D721Med (cell line): ENCODE data around the gene DBI.

Experiments used
- DNase-seq: peaks from one replicate; pipeline ENCODE4 v3.0.0; 2011; ENCODE audit warnings: low spot score; ENCODE audit not compliant: insufficient read length
- FAIRE-seq: peaks from 2 replicates; lab custom pipeline; 2011; peaks lifted over from hg19 to GRCh38; lab: Jason Lieb, UNC
- CTCF ChIP-seq: IDR thresholded peaks from 2 replicates; pipeline ENCODE4 v1.5.1; 2012; ENCODE audit warnings: mild to moderate bottlenecking, control low read depth; ENCODE audit not compliant: insufficient read depth; ENCODE audit errors: missing control alignments

The DBI gene

DNA sequence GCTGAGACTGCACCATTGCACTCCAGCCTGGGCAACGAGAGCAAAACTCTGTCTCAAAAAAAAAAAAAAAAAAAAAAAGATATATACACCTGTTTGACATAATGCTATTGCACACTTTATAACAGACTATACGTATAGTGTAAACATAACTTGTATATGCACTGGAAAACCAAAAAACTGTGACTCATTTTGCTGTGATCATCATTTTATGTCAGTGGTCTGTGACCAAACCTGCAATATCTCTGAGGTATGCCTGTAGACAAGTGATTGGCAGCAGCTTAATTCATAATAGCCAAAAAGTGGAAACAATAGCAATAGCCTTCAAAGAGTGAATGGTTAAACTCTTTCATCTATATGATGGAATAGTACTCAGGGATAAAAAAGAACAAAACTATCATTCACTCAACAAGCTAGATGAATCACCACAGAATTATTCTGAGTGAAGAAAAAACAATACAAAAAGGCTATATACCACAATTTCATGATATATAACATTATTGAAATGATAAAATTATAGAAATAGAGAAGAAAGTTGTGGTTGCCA lies 6.3 kb upstream of the DBI start:
- FAIRE-seq (no peak), DNase-seq (no peak)
- TF ChIP-seq CTCF: no peak

DNA sequence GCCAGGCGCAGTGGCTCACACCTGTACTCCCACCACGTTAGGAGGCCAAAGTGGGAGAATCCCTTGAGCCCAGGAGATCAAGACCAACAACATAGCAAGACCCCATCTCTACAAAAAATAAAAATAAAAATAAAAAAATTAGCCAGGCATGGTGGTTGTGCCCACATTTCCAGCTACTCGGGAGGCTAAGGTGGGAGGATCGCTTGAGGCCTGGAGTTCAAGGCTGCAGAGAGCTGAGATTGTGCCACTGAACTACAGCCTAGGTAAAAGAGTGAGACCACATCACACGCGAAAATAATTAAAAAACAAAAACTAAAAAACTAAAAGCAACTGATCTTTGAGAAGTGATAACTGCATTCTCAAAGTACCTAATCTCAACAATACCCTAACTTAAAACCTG lies 2.0 kb upstream of the DBI start:
- TF ChIP-seq CTCF: no peak
- DNase-seq (no peak), FAIRE-seq (no peak)

DNA sequence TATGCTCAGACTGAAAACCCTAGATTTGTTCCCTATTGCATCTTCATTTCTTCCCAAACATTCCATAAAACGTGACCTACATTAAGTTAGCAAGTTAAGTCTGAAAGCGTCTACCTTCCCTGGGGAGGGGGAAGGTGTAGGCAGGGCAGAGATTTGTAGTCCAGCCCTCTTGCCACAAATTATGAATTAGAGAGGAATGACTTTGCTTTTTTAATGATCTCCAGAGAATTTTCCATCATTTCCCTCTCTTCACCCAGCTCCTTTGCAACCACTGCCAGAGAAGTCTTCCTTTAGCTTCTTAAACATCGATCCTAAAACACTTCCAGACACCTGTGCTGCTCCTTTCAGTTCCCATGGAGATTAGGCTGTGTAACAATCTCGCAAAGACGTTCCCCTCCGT lies 1.3 kb upstream of the DBI start:
- TF ChIP-seq CTCF: no peak
- DNase-seq (no peak), FAIRE-seq (no peak)

- DNase-seq (no peak), FAIRE-seq (no peak)
- no peak for TF ChIP-seq CTCF
These were observed 572 bp upstream of the DBI start for GRCh38 chr2:119366161-119366648.

- FAIRE-seq: no peak
- no peak for TF ChIP-seq CTCF
- DNase-seq: peak; percentile 57
These were observed 809 bp downstream of the DBI start for GRCh38 chr2:119367472-119368099.

- no peak for TF ChIP-seq CTCF
- DNase-seq (no peak), FAIRE-seq (no peak)
These were observed 3.1 kb downstream of the DBI start for GRCh38 chr2:119369845-119370244.

DNA sequence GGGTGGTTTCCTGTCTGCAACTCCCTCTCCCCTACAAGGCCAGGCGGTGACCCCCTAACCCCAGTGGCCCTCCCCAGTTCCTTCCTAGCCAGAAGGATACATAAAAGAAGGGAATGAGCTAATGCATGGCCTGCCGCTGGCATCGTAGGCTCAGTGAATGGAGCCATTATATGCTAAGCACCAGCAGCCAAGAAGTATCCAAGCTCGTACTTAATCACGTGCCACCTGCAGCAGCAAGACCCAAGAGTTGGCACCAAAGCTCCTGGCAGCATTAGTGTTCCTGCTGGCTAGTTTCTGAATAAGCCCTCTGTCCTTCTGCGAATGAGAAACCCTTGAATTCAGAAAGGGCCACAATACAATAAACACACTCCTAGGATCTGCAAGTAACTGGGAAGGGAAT lies 4.3 kb downstream of the DBI start:
- DNase-seq (no peak), FAIRE-seq (no peak)
- TF ChIP-seq CTCF: no peak
